HepG2 (cell line): ENCODE measurements around the gene GRHL1. TPM values are rescaled to one million over a fixed set of nuclear protein-coding genes. Genes with fewer than 3 reads are reported as not detected.
A peak's percentile ranks its signal among the peaks of the same experiment; 100 is the strongest.

Source experiments
- AHDC1 ChIP-seq: sonication (generic); formaldehyde crosslinking; IDR thresholded peaks from 2 replicates; pipeline ENCODE4 v1.5.1; 2020; ENCODE audit warnings: mild to moderate bottlenecking, missing genetic modification reagents, borderline replicate concordance
- CEBPG ChIP-seq: IDR thresholded peaks from 2 replicates; pipeline ENCODE4 v1.6.1; 2016
- EEA1 ChIP-seq: sonication (generic); formaldehyde crosslinking; IDR thresholded peaks from 2 replicates; pipeline ENCODE4 v1.5.1; 2020; ENCODE audit warnings: mild to moderate bottlenecking, missing genetic modification reagents, borderline replicate concordance
- IRX3 ChIP-seq: sonication (generic); formaldehyde crosslinking; IDR thresholded peaks from 2 replicates; pipeline ENCODE4 v1.8.1; 2023; ENCODE audit warnings: mild to moderate bottlenecking, low read depth, missing genetic modification reagents, borderline replicate concordance
- KDM6A ChIP-seq: IDR thresholded peaks from 2 replicates; pipeline ENCODE4 v1.6.1; 2016; ENCODE audit warnings: low read depth
- MEIS1 ChIP-seq: sonication (generic); formaldehyde crosslinking; IDR thresholded peaks from 2 replicates; pipeline ENCODE4 v1.9.0; 2021; ENCODE audit warnings: mild to moderate bottlenecking, missing genetic modification reagents, moderate library complexity, borderline replicate concordance
- SRY ChIP-seq: sonication (generic); formaldehyde crosslinking; IDR thresholded peaks from 2 replicates; pipeline ENCODE4 v1.8.0; 2022; ENCODE audit warnings: mild to moderate bottlenecking, missing genetic modification reagents
- ZNF10 ChIP-seq: sonication (generic); formaldehyde crosslinking; IDR thresholded peaks from 2 replicates; pipeline ENCODE4 v1.4.0; 2020; ENCODE audit warnings: mild to moderate bottlenecking, low read depth, missing genetic modification reagents, borderline replicate concordance
- ZNF281 ChIP-seq: sonication (generic); formaldehyde crosslinking; IDR thresholded peaks from 2 replicates; pipeline ENCODE4 v1.4.0; 2020; ENCODE audit warnings: missing genetic modification reagents, borderline replicate concordance
- polyA plus RNA-seq, 8 experiments: library from polyadenylated mRNA; depleted of rRNA in 3 of 8; stranded (reverse) in 7 of 8; unstranded in 1 of 8; fragments of >200 nt; fragmentation: Illumina TruSeq in 4 of 8; extraction: Trizol in 4 of 8; gene quantifications; 2 replicates each; pipeline versions ENCODE4 v1.2.1 to v1.2.3, GENCODE V29; 2011 to 2016; ENCODE audit warnings: low read depth in 4 of 8, missing spikeins in 1 of 8, mixed read lengths in 1 of 8; ENCODE audit not compliant: insufficient read depth in 1 of 8
- total RNA-seq, 5 experiments: library from RNA; depleted of rRNA; stranded (reverse); fragments of >200 nt; fragmentation: Illumina TruSeq; extraction: Trizol; gene quantifications; 2 replicates each; pipeline ENCODE4 v1.2.3, GENCODE V29; 2016; ENCODE audit warnings: low read depth in 1 of 5
- TF ChIP-seq, protein P1 (sequence below): sonication (generic); formaldehyde crosslinking; IDR thresholded peaks from 2 replicates; pipeline ENCODE4 v1.9.0; 2021; ENCODE audit warnings: mild to moderate bottlenecking, missing genetic modification reagents
- TF ChIP-seq, protein P2 (sequence below): sonication (generic); formaldehyde crosslinking; IDR thresholded peaks from 2 replicates; pipeline ENCODE4 v1.8.1; 2023; ENCODE audit warnings: missing genetic modification reagents, inconsistent platforms, borderline replicate concordance

GRHL1 gene
- total and polyA plus RNA-seq, 2 of the 13 experiments (the other 11 are each of a cell fraction or from before 2014, with no cell fraction given), result 9.3 to 12.0 TPM

DNA sequence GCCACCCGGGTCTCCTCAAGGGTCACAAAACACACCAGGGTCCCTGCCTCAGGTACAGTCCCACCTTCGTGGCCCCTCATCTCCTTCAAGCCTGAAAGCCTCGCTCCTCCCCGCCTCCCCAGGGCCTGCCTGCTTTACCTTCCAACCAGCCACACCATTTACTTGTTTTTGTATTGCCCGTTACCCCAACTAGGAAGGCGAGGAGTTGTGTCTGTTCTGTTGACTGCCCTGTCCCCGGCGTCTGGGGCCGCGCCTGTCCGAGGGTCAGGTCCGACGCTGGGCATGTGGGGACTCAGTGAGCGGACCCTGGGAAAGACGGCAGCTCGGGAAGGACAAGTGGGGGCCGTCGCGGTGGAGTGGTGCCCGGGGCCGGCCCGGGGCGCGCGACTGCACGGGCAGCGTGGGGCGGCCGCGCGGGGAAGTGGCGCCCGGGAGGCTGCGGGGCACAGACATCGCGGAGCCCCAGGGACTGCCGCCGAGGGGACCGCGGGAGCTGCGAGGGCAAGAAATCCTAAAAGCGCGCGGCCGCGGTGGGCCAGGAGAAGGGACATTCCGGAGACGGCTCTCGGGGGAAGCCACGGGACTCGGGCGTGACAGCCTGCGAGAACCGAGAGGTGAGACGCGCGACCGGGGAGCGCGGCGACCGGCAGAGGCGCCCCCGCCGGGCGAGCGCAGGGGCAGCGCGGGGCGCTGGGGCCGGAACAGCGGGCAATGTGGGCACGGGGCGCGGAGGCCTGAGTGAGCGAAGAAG is 797 bp upstream of the GRHL1 start (continued):
- no peak for TF ChIP-seq AHDC1 (CRISPR knock-in tag)
- no peak for TF ChIP-seq IRX3 (CRISPR knock-in tag)
- TF ChIP-seq SRY (CRISPR knock-in tag), result 0 out of 2 replicates have a peak, but pooled peaks have one; percentile 14
- TF ChIP-seq MEIS1, result 0 out of 2 replicates have a peak, but pooled peaks have one; percentile 62
- TF ChIP-seq, protein P1, sequence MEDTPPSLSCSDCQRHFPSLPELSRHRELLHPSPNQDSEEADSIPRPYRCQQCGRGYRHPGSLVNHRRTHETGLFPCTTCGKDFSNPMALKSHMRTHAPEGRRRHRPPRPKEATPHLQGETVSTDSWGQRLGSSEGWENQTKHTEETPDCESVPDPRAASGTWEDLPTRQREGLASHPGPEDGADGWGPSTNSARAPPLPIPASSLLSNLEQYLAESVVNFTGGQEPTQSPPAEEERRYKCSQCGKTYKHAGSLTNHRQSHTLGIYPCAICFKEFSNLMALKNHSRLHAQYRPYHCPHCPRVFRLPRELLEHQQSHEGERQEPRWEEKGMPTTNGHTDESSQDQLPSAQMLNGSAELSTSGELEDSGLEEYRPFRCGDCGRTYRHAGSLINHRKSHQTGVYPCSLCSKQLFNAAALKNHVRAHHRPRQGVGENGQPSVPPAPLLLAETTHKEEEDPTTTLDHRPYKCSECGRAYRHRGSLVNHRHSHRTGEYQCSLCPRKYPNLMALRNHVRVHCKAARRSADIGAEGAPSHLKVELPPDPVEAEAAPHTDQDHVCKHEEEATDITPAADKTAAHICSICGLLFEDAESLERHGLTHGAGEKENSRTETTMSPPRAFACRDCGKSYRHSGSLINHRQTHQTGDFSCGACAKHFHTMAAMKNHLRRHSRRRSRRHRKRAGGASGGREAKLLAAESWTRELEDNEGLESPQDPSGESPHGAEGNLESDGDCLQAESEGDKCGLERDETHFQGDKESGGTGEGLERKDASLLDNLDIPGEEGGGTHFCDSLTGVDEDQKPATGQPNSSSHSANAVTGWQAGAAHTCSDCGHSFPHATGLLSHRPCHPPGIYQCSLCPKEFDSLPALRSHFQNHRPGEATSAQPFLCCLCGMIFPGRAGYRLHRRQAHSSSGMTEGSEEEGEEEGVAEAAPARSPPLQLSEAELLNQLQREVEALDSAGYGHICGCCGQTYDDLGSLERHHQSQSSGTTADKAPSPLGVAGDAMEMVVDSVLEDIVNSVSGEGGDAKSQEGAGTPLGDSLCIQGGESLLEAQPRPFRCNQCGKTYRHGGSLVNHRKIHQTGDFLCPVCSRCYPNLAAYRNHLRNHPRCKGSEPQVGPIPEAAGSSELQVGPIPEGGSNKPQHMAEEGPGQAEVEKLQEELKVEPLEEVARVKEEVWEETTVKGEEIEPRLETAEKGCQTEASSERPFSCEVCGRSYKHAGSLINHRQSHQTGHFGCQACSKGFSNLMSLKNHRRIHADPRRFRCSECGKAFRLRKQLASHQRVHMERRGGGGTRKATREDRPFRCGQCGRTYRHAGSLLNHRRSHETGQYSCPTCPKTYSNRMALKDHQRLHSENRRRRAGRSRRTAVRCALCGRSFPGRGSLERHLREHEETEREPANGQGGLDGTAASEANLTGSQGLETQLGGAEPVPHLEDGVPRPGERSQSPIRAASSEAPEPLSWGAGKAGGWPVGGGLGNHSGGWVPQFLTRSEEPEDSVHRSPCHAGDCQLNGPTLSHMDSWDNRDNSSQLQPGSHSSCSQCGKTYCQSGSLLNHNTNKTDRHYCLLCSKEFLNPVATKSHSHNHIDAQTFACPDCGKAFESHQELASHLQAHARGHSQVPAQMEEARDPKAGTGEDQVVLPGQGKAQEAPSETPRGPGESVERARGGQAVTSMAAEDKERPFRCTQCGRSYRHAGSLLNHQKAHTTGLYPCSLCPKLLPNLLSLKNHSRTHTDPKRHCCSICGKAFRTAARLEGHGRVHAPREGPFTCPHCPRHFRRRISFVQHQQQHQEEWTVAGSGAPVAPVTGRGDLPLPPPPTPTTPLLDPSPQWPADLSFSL, result no peak
- no peak for TF ChIP-seq KDM6A (CRISPR knock-in tag)
- TF ChIP-seq EEA1 (CRISPR knock-in tag), result peak; percentile 79; the same call in 1 of the 2 replicates
- no peak for TF ChIP-seq CEBPG (CRISPR knock-in tag)
- no peak for TF ChIP-seq ZNF10 (CRISPR knock-in tag)
- TF ChIP-seq ZNF281 (CRISPR knock-in tag), result no peak
- TF ChIP-seq, protein P2, sequence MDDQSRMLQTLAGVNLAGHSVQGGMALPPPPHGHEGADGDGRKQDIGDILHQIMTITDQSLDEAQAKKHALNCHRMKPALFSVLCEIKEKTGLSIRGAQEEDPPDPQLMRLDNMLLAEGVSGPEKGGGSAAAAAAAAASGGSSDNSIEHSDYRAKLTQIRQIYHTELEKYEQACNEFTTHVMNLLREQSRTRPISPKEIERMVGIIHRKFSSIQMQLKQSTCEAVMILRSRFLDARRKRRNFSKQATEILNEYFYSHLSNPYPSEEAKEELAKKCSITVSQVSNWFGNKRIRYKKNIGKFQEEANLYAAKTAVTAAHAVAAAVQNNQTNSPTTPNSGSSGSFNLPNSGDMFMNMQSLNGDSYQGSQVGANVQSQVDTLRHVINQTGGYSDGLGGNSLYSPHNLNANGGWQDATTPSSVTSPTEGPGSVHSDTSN (CRISPR knock-in tag), result no peak
